Measurements from ENCODE around the gene KCNF1. TPM values are rescaled to one million over a fixed set of nuclear protein-coding genes. Genes with fewer than 3 reads are reported as not detected.
"Not testable (repeated sequence)": the region's sequence is repeated elsewhere in the genome, so short reads cannot be mapped to it uniquely, and the experiment has no call there.

The KCNF1 gene
- total RNA-seq, 8 experiments from 2014 or later: 0.15 to 3.8 (median 1.6) TPM

DNA sequence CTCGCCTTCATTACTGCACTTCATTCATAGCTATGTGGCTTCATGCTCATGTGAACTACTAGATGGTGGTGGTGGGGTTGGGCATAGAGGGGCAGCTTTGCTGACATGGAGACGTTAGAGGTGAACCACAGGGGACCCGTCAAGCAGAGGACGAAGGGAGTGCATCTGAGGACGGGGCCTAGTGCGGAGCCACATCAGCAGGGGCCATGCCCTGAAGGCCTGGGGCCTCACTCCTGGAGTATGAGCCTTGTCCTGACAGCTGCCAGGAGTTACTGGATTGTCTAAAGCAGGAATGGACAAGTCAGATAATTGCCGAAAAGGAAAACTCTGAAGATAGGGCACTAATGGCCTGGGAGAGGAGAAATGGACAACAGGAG, 36.4 kb downstream of the KCNF1 start:
- 63 to 100% (median 86%) methylated on average over 1 to 7 of the region's 7 CpGs; no CpG with 5 or more reads in 5 of the 10 experiments for WGBS, 10 experiments
- Histone ChIP-seq H3K4me1 (replicated peaks in 1 of 2) (peaks cover 0 to 12% of the 10 kb centered on the region in 2 donors), H3K4me3 (no peak overlapping the region), H3K27ac (no peak overlapping the region)
- ATAC-seq (replicated peaks in 6 of 8): no peak
- in situ Hi-C loops (cut with MboI; ENCODE audit: low pct_unique_long_range_greater_than_20kb in 2 of 9, low sequenced_read_pairs in 9 of 9, unreplicated experiment in 9 of 9): no loop called here

DNA sequence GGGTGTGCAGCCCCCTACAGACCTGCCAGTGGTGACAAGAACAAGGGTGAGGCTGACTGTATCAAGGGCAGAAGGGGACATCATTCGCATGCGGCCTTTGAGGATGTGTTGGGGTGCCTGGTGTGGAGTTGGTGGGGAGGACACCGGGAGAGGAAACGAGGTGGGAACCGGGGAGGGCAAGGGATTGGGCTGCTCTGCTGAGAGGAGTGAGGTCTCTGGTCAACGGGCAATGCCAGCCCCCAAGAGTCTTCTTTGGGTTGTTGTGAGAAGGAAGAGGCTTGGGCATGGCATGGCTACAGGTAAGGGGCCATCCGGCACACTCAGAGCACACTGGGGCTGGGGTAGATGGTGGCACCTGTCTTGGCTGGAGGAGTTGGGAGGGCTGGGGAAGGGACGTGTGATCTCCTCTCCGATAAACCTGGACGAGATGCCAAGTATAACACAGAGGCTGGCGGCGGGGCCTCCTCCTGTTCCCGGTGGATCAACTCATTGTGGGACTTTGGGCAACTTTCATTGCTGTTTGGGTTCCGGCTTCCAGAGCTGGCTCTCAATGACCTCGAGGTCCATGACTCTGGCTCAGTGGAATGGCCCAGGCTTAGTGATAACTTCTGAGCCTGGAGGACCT, 37.0 kb downstream of the KCNF1 start:
- in situ Hi-C loops (cut with MboI; ENCODE audit: low pct_unique_long_range_greater_than_20kb in 2 of 9, low sequenced_read_pairs in 9 of 9, unreplicated experiment in 9 of 9): no loop called here
- WGBS, 10 experiments: 40 to 92% (median 82%) methylated on average over 1 to 10 of the region's 15 CpGs; no CpG with 5 or more reads in 6 of the 10 experiments

DNA sequence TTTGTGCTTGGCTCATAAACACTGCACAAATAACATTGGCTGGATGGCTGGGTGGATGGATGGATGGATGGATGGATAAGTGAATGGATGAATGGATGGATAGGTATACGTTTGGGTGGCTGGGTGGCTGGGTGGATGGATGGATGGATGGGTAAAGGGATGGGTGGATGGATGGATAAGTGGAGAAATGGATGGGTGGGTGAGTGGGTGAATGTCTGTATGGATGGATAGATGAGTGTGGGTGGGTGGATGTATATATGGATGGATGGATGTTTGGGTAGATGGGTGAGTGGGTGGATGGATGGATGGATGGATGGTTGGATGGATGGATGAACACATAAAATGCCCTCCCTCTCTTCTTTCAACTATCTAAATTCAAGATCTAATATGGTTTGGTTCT, 38.1 kb downstream of the KCNF1 start:
- no peak for ATAC-seq (replicated peaks in 6 of 8)
- Histone ChIP-seq H3K27ac (no peak overlapping the region), H3K4me3 (no peak overlapping the region), H3K4me1 (replicated peaks in 1 of 2) (peaks cover 0 to 12% of the 10 kb centered on the region in 2 donors)
- in situ Hi-C loops (cut with MboI; ENCODE audit: low pct_unique_long_range_greater_than_20kb in 2 of 9, low sequenced_read_pairs in 9 of 9, unreplicated experiment in 9 of 9): no loop called here
- WGBS, 10 experiments: 33 to 67% (median 45%) methylated on average over 1 of the region's 1 CpG; no CpG with 5 or more reads in 6 of the 10 experiments

More for the DNA sequence above, 37.0 kb downstream of the KCNF1 start:
- ATAC-seq (replicated peaks in 6 of 8): no peak
- Histone ChIP-seq H3K4me3 (no peak overlapping the region), H3K4me1 (replicated peaks in 1 of 2) (peaks cover 0 to 12% of the 10 kb centered on the region in 2 donors), H3K27ac (no peak overlapping the region)

DNA sequence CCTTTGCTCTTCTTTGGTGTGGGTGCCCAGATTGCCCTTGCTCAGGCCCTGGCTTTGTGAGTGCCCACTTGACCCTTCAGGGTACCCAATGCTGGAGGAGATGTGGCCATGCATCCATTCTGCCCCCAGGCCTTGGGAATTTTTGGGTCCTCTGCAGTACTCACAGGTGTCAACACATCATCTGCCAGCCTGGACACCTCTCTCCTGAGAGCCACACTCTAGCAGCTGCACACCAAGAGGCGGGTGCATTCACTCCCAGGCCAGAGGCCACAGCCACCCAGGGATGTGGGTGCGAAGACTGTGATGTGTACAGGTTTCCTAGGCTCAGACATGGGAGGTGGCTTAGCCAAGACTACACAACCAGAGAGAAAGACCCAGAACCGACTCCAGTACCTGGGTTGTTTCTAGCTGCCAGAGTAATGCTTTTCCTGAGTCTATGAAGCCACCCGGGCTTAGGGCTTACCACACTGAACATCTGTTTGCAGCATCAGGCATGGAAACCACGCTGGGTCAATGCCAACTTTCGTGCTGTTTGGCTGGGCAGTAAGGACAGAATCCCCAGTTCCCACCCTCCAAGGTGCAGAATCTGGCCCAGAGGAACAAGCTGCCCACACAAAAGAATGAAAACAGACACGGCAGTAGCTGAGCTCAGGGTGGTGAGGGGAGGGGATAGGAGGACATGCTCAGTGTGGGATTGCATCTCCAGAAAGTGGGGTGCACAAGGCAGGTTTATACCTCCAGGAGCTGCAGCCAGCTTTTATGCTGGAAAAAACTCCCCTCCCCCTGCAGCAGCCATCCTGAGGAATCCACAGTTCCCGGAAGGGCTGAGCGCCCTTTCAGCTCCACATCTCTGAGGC, 40.1 kb downstream of the KCNF1 start:
- Histone ChIP-seq H3K4me3 (no peak overlapping the region), H3K4me1 (replicated peaks in 1 of 2) (peaks cover 0 to 8% of the 10 kb centered on the region in 2 donors), H3K27ac (no peak overlapping the region)
- in situ Hi-C loops (cut with MboI; ENCODE audit: low pct_unique_long_range_greater_than_20kb in 2 of 9, low sequenced_read_pairs in 9 of 9, unreplicated experiment in 9 of 9): no loop called here
- ATAC-seq (replicated peaks in 6 of 8): no peak
- WGBS, 10 experiments: 0 to 69% (median 60%) methylated on average over 1 to 5 of the region's 9 CpGs; no CpG with 5 or more reads in 4 of the 10 experiments

DNA sequence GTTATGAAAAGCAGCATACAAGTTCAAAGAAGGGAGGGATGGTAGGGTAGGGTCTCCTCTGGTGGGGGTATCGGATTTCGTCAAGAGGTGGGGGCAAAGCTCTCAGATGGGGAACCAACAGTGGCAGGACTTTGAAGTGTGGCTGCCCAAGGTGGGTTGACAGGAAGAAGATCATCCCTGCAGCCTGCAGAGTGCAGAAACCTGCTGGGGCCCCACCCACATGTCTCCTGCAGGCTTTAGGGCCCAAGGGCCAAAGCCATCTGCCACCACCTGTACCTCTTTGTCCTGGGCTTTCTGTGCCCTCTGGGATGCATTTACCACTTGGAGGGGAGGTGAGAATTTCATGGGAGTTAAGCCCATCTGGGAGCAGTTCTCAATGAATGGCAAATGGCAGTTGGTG, 42.7 kb downstream of the KCNF1 start:
- ATAC-seq (replicated peaks in 6 of 8): no peak
- 74 to 88% (median 81%) methylated on average over 2 of the region's 2 CpGs; no CpG with 5 or more reads in 6 of the 10 experiments for WGBS, 10 experiments
- no peaks in the 10 kb centered on the region for H3K4me1 ChIP-seq (replicated peaks in 1 of 2)
- in situ Hi-C loops (cut with MboI; ENCODE audit: low pct_unique_long_range_greater_than_20kb in 2 of 9, low sequenced_read_pairs in 9 of 9, unreplicated experiment in 9 of 9): no loop called here
- no peak overlapping the region for H3K4me3 ChIP-seq
- H3K27ac ChIP-seq: no peak overlapping the region

DNA sequence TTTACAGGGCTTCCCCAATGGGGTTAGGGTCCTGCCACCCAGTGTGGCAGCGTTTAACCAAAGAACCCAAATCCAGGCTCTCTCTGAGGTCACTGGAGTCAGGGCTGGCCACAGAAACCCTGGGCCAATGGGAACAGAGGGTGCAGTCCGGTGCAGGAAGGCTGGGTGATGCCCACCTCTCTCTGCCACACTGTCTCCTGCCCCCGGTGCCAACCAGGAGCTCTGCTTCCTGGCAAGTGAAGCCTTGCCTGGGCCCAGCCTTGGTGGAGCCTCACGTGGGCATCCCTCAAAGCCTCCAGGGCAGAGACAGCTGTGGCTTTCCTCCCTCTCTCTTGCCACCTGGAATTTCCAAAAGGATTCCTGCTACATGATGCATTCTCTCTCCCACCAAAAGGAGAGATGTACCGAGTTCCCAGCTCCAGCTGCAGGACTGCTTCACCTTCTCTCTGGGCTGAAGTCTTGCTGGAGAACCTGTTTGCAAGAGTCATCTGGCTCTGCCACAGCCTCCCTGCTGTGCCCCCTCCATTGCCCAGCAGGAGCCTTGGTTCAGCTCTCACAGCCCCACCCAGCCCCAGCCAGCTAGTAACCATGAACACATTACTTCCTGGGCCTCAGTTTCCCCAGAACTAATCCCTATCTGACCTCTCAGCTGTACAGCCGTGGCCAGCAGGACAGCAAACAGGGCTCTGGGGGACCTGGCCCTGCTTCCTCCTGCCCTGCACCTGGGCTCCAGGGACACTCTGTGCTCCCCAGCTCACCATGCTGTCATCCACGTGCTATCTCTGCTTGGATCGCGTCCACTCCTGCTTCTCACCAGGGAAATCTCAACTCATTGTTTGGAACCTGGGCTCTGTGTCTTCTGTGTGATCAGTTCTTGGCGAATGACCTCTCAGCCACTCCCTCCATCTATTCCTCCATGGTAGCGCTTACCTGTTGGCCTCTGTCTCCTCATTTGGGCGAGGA, 43.4 kb downstream of the KCNF1 start:
- in situ Hi-C loops (cut with MboI; ENCODE audit: low pct_unique_long_range_greater_than_20kb in 2 of 9, low sequenced_read_pairs in 9 of 9, unreplicated experiment in 9 of 9): no loop called here
- Histone ChIP-seq H3K4me3 (no peak overlapping the region), H3K4me1 (replicated peaks in 1 of 2) (no peaks in the 10 kb centered on the region), H3K27ac (no peak overlapping the region)
- no peak for ATAC-seq (replicated peaks in 6 of 8)
- 25 to 100% (median 75%) methylated on average over 1 to 7 of the region's 12 CpGs; no CpG with 5 or more reads in 2 of the 10 experiments for WGBS, 10 experiments

DNA sequence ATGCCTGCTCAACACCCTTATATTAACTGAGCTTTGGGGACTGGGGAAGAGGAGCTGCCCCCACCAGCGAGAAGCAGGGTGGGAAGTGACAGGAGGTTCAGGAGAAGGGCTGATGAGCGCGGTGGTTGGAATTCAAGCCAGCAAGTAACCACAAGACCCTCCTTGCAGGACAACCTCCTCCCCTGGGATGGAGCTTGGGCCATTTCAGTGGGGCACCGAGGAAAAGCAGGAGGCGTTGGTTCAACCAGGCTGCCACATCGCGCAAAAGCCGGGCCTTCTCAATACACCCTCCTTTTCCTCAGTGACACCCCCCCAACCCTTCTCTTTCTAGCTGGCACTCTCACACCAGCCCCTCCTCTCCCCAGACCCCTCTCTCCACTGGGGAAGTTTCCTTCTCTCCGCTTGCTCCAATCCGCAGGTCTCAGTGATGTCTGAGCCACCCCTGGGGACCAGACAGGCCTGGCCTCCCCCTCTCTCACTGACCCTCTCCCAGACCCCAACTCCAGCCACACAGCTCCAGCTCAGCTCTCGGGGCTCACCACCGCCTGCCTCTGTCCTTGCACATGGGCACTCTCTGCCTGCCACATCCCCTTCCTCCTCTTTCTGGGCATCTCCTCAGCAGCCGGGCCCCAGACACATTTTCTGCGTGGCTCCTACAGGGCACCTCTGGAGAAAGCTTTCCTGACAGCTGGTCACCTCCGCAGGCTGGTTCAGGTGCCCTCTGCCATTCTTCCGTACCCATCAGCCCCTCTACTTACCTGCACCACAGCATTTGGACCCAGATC, 44.5 kb downstream of the KCNF1 start:
- no peaks in the 10 kb centered on the region for H3K4me1 ChIP-seq (replicated peaks in 1 of 2)
- ATAC-seq (replicated peaks in 6 of 8): no peak
- in situ Hi-C loops (cut with MboI; ENCODE audit: low pct_unique_long_range_greater_than_20kb in 2 of 9, low sequenced_read_pairs in 9 of 9, unreplicated experiment in 9 of 9): no loop called here
- H3K4me3 ChIP-seq: no peak overlapping the region
- WGBS, 10 experiments: 0 to 100% (median 93%) methylated on average over 1 to 6 of the region's 16 CpGs; no CpG with 5 or more reads in 3 of the 10 experiments
- H3K27ac ChIP-seq: no peak overlapping the region

DNA sequence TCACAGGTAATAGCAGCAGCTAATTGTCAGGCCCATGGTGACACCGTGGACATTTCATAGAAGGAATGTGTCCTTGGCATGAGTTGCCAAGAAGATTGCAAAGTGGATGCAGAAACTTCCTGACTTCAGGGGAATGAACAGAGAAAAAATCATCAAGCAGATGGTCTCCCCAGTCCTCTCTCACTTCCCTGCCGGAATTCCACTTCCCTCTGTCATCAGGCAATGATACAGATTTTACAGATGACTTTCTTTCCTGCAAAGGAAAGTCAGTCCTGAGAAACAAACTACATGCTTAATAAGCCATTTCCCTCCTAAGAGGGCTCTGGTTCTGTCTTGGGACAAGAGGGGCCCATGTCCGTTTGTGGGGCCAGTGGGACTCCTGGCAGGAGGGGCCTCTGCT, 45.7 kb downstream of the KCNF1 start:
- H3K27ac ChIP-seq: no peak overlapping the region
- no peak for ATAC-seq (replicated peaks in 6 of 8)
- WGBS, 10 experiments: 22 to 89% (median 67%) methylated on average over 1 to 3 of the region's 3 CpGs; no CpG with 5 or more reads in 5 of the 10 experiments
- in situ Hi-C loops (cut with MboI; ENCODE audit: low pct_unique_long_range_greater_than_20kb in 2 of 9, low sequenced_read_pairs in 9 of 9, unreplicated experiment in 9 of 9): no loop called here
- H3K4me1 ChIP-seq (replicated peaks in 1 of 2): no peaks in the 10 kb centered on the region
- H3K4me3 ChIP-seq: no peak overlapping the region

DNA sequence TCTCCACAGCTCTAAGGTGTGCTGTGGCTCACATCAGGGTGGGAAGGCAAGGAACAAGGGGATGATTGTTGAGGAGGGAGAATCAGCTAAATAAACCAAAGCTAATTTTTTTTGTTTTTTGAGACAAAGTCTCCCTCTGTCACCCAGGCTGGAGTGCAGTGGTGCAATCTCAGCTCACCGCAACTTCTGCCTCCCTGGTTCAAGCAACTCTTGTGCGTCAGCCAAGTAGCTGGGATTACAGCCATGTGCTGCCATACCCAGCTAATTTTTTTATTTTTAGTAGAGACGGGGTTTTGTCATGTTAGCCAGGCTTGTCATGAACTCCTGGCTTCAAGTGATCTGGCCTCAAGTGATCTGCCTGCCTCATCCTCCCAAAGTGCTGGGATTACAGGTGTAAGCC, 46.7 kb downstream of the KCNF1 start:
- H3K27ac ChIP-seq; H3K4me3 ChIP-seq; in situ Hi-C loops (cut with MboI; ENCODE audit: low pct_unique_long_range_greater_than_20kb in 2 of 9, low sequenced_read_pairs in 9 of 9, unreplicated experiment in 9 of 9); H3K4me1 ChIP-seq (replicated peaks in 1 of 2); ATAC-seq (replicated peaks in 6 of 8): not testable (repeated sequence)
- 0 to 100% (median 39%) methylated on average over 1 to 2 of the region's 3 CpGs; no CpG with 5 or more reads in 6 of the 10 experiments for WGBS, 10 experiments

DNA sequence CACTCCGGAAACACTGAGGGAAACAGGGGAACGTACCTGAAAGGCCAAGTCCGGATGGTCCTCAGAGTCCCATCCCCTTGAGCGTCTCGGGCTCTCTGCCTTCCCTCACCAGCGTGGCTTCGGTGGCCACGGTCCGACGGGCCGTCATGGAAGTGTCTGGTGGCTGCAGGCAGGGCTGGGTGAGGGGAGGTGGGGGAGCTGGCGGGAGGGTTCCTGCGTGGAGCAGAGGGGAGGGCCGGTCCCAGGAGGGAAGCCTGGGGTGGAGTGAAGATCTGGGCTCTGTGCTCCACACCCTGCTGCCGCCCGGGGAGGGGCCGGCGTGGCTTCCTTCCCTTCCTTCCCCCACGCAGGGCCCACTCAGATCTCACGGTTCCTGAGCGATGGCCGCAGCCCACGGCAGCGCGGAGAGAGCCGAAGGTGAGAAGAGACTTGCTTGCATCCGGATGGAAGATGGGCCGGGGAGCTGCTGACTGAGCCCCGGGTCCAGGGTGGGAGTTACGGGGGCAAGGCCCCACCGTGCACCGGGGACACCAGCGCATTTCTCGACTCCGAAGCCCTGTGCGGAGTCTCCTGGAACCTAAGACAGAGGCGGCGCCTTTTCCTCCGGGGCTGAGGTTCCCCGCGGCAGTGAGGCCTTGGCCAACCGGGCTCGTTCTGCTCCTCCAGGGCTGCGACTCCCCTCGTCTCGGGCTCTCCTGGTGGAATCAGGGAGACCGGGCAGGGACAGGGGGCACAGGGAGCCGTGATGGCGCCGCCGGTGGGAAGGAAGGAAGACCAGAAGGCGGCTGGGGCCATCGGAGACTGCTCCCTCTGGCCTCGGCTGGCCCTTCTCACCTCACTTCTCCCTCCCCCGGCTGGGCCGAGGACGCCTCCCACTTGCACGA, 49.1 kb downstream of the KCNF1 start:
- WGBS, 10 experiments: 66 to 100% (median 98%) methylated on average over 1 to 8 of the region's 58 CpGs; no CpG with 5 or more reads in 5 of the 10 experiments
- Histone ChIP-seq H3K27ac (no peak overlapping the region), H3K4me3 (no peak overlapping the region), H3K4me1 (replicated peaks in 1 of 2) (no peaks in the 10 kb centered on the region)
- no peak for ATAC-seq (replicated peaks in 6 of 8)
- in situ Hi-C loops (cut with MboI; ENCODE audit: low pct_unique_long_range_greater_than_20kb in 2 of 9, low sequenced_read_pairs in 9 of 9, unreplicated experiment in 9 of 9): no loop called here

DNA sequence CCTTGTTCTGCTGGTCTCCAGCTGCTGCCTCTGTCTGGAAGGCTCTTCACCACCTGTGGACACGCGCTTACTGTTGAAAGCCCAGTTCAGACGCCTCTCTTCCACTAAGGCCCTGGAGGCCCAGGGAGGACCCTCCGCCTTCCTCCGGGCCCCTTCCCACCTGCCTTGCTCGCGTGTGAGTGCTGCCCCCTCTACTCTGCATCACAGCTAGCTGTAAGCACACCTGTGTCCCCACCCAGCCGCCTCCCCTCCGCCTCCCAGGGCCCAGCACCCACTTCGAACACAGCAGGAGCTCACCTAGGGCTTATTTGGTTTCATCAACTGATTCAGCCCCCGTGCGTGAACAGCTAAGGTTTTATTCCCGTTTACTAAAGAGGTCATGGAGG, 49.7 kb downstream of the KCNF1 start:
- Histone ChIP-seq H3K27ac (no peak overlapping the region), H3K4me1 (replicated peaks in 1 of 2) (no peaks in the 10 kb centered on the region), H3K4me3 (no peak overlapping the region)
- ATAC-seq (replicated peaks in 6 of 8): no peak
- in situ Hi-C loops (cut with MboI; ENCODE audit: low pct_unique_long_range_greater_than_20kb in 2 of 9, low sequenced_read_pairs in 9 of 9, unreplicated experiment in 9 of 9): no loop called here
- WGBS, 10 experiments: 73 to 100% (median 80%) methylated on average over 1 to 4 of the region's 13 CpGs; no CpG with 5 or more reads in 7 of the 10 experiments

Data from motor neuron (in vitro differentiated cells).